Measurements from ENCODE around the gene SF3A2.

DNA sequence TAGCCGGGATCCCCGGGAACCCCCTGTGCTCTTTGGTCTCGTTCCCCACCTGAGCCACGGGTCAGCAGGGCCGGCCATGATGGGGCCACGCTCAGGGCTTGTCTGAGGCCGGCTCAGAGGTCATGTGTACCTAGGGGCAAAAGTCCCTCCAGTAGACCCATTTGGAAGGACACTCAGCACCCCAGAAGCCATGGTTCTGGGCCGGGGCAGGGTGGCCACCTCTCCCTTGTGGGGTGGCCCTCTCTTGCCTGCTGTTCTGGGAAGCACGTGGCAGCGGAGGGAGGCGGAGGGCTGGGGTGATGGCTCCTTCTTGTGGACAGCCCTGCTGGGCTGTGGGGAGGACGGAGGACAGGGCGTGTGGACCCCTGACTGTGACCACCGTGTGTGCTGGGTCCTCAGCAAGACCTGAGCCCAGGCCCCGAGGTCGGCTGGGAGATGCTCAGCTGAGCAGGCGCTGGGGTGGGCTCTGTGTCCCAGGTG lies 51.8 kb downstream of the SF3A2 start:
- TF ChIP-seq, protein P1, sequence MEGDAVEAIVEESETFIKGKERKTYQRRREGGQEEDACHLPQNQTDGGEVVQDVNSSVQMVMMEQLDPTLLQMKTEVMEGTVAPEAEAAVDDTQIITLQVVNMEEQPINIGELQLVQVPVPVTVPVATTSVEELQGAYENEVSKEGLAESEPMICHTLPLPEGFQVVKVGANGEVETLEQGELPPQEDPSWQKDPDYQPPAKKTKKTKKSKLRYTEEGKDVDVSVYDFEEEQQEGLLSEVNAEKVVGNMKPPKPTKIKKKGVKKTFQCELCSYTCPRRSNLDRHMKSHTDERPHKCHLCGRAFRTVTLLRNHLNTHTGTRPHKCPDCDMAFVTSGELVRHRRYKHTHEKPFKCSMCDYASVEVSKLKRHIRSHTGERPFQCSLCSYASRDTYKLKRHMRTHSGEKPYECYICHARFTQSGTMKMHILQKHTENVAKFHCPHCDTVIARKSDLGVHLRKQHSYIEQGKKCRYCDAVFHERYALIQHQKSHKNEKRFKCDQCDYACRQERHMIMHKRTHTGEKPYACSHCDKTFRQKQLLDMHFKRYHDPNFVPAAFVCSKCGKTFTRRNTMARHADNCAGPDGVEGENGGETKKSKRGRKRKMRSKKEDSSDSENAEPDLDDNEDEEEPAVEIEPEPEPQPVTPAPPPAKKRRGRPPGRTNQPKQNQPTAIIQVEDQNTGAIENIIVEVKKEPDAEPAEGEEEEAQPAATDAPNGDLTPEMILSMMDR (IDR thresholded peaks at IDR 0.05; ENCODE audit: poor library complexity), result no peak
- TF ChIP-seq EZH2 (IDR thresholded peaks at IDR 0.05; ENCODE audit: borderline replicate concordance) (no peak), EZH2phosphoT487 (IDR thresholded peaks at IDR 0.05; ENCODE audit: low read depth, severe bottlenecking, unreplicated experiment) (no peak)

All from hepatocyte (in vitro differentiated cells).